HG03025 (cell line): ENCODE measurements around the gene RIT1.
"Not testable (repeated sequence)": the region's sequence is repeated elsewhere in the genome, so short reads cannot be mapped to it uniquely, and the experiment has no call there.

Experiments
- ATAC-seq: cut with Tn5 transposase; IDR thresholded peaks from one replicate; pipeline ENCODE4 v1.9.1; 2021; ENCODE audit warnings: mild to moderate bottlenecking, moderate library complexity; ENCODE audit not compliant: unreplicated experiment, low FRiP score

Gene RIT1

DNA sequence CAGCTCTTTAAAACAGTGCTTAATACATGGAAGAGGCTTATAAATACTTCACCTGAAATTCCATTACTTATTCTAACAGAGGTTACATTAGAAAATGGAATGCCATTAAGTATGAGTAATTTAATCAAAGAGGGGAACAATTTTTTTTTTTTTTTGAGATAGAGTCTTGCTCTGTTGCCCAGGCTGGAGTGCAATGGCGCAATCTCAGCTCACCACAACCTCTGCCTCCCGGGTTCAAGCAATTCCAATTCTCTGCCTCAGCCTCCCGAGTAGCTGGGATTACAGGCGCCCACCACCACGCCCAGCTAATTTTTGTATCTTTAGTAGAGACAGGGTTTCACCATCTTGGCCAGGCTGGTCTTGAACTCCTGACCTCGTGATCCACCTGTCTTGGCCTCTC lies 15.5 kb downstream of the RIT1 start:
- ATAC-seq: not testable (repeated sequence)

DNA sequence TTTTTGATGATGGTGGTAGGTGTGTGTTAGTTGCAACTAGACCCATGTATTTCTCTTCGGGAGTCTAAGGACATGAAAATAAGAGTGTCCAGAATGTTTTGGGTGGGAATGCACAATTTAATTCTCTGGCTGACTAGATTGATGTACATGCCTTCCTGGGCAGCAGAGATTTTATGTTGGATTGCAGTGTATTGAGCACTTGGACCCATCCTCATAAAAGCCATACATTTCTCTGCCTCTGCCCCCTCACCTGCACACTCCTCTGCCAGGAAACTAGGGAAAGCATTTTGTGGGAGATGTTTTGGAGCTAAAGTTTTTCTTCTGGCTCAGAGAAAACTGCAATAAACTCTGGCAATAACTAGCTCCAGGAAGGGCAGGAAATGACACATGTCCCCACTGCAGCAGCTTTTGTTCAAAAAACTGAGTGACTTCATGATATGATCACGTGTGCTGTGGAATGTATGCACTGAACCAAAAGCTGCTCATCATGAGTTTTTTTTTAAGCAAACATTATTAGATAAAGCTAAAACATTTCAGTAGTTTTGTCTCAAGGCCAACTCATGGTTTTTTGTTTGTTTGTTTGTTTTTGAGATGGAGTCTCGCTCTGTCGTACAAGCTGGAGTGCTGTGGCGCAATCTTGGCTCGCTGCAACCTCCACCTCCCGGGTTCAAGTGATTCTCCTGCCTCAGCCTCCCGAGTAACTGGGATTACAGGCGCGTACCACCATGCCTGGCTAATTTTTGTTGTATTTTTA lies 17.6 kb downstream of the RIT1 start:
- no peak for ATAC-seq

DNA sequence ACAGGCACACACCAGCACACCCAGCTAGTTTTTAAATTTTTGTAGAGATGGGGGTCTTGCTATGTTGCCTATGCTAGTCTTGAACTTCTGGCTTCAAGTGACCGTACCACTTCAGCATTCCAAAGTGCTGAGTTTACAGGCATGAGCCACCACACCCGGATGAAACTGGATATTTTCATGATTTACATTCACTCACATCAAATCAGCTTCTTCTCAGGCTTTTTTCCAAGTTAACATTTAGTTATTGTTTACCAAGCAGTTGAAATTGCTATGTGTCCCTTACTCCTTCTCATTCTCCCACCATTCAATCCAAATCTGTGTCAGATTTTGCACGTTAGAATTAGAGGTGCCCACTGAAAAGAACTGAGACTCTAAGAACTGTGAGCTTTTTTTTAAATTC lies 18.4 kb downstream of the RIT1 start:
- ATAC-seq: no peak

DNA sequence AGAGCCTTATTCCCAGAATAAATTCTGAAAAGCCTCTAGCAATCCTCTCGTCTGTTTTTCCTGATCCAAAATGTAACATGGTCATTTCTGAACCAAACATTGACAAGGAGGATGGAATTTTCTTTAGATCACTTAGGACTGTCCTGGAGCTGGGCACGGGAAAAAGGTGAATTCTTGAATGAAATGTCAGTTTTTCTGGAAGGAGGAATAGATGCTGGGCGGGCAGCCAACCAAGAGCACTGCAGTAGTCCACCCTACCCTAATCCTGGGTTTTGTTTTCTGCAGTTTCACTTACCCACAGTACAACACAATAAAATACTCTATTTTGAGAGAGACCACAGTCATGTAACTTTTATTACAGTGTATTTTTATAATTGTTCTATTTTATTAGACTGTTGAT lies 20.9 kb downstream of the RIT1 start:
- no peak for ATAC-seq

DNA sequence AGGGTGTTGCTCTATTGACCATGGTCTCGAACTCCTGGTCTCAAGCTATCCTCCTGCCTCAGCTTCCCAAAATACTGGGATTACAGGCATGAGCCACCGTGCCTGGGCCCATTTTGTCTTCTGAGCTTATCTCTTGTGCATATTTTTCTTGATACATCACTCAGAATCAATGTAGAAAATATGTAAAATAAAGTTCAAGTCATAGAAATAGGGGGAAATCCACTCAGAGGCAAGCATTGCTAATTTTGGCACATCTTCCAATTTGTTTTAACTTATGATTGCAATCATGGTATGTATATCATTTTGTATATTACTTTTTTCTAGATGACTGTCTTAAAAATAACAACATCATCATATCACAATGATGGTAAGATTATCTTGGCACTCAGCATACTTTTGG lies 21.6 kb downstream of the RIT1 start:
- no peak for ATAC-seq

DNA sequence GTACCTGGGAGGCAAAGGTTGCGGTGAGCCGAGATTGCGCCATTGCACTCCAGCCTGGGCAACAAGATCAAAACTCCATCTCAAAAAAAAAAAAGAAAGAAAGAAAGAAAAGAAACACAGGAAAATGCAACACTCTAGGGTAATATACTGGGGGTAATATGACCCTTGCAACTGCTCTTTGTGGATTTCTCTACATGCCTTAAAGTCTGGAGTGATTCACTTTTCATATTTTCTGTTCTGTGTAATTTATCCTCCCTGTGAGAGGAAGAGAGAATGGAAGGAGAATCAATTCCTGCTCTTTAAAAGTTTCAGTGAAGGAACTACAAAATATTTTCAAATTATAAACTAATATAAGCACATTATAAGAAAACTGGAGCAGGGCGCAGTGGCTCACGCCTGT lies 22.7 kb downstream of the RIT1 start:
- no peak for ATAC-seq

DNA sequence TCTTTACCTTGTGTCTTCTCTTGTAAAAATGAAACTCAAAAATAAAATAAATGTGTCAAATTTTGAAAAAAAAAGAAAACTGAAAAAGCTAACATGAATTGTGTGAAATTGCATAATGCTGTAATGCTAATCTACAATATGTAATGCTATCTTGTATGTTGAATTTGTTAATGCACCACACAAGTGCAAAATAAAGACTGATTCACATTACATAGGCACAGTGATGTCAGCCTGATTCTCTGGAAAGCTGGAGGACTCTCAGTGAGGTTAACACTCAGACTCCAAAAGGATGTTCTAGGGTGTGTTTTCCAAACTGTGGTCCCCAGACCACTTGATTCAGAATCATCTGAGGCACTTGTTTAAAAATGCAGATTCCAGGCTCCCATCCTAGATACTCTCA lies 26.2 kb downstream of the RIT1 start:
- no peak for ATAC-seq

DNA sequence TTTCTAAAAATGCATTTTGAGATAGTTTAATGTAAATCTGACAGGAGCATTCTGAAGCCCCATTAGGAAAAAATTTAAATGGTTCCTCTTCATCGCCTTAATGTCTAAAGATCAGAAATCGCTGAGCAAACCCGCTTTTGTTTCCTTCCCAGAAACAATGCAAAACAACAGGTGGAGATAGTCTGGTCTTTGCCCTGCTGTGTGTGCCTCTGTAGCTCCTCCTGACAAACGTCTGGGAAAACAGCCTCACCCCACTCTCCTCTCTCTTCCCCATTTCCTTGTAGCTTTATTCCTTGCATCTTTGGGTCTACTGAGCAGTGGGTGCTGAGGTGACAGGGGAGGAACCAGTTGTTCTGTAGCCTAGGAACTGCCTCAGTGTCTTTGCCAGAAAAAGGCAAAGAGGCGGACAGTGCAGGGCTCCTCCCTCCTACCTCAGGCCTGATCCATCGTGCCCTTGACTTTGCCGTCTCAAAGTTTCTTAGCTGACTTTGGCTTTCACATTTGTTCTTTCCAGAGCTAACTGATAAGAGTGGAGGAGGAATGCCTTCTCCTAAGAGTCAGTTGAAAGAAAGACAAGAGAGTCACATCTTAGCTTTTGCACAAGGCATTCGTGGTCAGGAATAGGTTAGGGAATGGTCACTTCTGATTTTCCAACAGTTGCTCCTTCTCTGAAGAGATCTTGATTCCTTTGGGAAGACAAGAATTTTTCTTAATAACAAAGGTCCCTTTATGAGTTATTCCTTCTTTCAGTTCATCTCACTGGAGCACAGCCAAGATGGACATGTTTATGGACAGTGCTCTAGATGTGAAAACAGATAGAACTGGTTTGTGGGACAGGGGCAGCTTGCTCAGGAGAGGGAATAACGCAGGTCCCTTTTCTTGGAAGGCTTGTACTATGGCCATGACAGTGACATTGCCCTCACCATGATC lies 26.9 kb downstream of the RIT1 start:
- no peak for ATAC-seq

DNA sequence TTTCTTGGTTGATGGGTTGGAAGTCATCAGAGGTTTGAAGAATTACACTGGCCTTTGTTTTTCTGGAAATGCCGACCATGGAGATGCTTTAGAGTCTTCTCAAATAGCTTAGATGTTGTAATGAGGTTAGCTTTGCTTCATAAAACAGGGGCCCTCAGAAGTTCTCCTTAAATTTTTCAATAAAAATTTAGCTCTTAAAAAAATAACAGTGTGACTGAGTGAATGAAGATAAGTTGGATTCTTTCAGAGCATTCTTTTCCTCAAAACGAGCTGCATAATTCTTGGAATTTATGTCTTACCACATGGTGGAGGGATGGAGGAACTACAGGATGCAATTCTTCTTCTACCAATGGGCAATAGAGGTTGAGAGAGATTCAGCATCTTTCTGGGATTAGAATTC lies 28.4 kb downstream of the RIT1 start:
- ATAC-seq: no peak

DNA sequence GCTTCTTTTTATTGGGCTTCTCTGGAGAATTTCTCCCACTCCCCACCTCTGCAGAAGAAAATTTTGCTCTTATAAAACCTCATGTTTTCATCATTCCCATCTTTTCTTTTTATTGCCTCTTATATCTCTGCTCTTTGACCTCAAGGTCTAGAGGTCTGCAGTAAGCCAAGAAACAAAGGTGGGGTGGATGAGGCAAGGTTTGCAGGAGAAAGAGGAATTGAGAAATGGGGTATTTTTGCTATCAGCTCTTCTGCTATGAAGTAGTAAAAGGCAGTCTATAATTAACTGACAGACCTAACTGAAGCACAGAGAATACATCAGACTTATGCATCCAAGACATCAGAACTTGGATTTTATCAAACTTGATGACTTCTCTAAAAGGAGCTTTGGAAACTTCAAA lies 28.9 kb downstream of the RIT1 start:
- ATAC-seq: no peak

DNA sequence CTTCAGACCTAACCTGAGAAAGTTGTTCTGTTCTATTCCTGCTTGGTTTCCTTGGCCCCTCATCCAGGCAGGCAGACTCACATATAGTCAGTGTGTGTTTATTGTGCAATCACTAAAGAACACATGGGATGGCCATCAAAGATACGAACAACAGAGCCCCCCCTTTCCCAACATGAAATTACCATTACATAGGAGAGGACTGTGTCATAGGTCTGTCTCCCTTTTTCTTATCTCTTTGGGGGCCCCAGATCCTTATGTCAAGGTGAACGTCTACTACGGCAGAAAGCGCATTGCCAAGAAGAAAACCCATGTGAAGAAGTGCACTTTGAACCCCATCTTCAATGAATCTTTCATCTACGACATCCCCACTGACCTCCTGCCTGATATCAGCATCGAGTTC lies 30.2 kb downstream of the RIT1 start:
- no peak for ATAC-seq

DNA sequence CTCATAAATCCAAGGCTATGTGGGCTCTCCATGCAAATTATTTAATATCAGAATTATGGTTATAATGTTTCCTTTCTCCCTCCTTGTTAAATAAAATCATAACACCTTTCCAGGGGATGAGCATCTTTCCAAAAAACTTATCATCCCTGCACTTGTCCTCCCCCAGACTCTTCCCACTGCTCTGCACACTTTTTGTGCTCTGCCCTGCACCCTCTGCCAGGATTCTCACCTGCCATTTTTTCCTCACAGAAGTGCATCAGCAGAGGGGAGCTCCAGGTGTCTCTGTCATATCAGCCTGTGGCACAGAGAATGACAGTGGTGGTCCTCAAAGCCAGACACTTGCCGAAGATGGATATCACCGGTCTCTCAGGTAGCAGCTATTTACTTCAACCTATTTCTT lies 30.9 kb downstream of the RIT1 start:
- ATAC-seq: no peak

DNA sequence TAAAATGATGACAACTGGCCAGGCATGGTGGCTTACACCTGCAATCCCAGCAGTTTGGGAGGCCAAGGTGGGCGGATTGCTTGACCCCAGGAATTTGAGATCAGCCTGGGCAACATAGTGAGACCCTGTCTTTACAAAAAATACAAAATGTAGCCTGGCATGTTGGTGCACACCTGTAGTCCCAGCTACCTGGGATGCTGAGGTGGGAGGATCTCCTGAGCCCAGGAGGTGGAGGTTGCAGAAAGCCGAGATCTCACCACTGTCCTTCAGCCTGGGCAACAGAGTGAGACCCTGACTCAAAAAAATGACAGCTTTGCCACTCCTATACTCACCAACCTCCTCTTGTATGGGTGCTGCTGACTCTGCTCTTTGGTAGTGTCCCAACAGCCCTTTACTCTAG lies 33.2 kb downstream of the RIT1 start:
- no peak for ATAC-seq

DNA sequence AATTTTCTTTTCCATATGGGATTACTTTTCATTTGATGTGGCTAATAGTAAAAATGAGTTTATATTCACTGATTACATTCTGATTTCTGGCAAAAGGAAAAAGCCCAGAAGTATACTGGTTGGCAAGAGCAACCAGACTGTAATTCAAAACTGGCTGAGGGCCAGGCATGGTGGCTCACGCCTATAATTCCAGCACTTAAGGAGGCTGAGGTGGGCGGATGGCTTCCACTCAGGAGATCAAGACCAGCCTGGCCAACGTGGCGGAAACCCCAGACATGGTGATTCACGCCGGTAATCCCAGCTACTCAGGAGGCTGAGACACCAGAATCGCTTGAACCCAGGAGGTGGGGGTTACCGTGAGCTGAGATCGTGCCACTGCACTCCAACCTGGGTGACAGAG lies 37.3 kb downstream of the RIT1 start:
- no peak for ATAC-seq

DNA sequence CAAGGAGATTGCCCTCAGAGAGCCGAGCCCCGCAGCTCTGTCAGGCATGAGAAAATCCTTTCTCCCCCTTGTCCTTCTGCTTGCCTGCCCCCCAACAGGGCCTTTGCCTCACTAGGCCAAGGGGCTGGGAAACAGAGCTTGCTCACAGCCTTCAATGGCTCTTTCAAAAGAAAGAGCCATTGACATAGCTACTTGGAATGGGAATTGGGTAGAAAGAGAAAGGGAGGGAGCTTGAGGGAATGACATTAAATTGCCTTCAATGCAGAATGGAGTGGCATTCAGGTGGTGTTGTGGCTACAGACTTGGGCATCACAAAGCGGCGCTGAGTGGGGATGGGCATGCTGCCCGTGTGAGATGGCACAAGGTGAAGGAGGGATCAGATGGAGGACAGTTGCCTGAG lies 38.6 kb downstream of the RIT1 start:
- no peak for ATAC-seq

DNA sequence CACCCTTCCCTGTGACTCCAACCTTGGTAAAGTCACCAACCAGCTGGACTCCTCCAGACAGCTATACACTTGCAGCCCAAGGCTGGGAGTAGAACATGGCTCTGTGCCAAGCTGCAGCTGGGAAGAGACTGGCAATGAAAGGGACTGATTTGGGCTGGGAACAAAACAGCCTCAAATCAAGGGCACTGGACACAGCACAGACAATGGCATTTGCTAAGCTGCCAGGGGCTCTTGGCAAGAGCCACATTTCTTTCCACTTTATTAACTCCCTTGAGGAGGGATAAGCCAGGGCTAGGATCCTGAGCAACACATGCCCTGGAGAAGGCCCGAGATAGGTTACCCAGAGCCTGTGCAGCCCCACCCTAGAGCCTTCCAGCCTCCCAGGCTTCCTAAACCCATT lies 39.8 kb downstream of the RIT1 start:
- no peak for ATAC-seq

DNA sequence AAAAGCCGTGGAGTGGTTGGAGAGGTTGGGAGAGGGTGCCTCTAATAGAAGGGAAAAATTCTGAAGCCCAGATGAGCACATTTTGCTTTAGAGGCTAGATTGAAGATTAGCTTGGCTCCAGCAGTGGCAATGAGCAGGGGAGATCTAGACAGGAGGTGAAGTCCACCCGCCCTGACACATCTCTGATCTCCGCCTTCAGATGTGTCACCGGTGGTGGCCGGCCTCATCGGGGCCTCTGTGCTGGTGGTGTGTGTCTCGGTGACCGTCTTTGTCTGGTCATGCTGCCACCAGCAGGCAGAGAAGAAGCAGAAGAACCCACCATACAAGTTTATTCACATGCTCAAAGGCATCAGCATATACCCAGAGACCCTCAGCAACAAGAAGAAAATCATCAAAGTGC lies 43.4 kb downstream of the RIT1 start:
- ATAC-seq: no peak

DNA sequence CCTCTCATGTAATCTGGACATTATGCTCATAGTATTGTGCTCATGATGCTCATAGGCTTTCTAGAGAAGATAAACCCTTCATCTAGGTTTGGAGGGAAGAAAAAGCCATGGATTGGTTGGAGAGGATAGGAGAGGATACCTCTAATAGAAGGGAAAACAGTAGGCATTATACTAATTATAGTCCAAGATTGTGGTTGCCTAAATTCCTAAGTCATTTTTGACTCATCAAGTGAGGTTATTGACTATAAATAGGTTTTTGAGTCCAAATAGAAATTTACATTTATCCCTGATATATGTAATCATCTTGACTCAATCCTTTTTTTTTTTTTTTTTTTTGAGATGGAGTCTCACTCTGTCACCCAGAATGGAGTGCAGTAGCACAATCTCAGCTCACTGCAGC lies 46.8 kb downstream of the RIT1 start:
- ATAC-seq: no peak

DNA sequence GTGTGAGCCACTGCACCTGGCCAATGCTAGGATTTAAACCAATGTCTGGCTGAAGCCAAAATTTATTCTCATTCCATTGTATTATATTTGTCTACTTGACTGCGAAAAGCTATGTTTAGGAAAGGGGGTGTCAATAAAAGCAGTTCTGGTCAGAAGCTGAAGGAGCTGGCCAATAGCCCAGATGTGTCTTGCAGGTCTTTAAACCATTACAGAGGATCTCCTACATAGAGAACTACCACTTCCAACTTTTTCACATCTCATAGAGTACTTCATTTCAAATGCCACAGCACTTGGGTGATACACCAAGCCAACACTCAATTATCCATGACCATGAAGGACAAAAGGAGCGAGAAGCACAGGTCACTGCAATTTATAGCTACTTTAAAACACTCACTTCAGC lies 49.3 kb downstream of the RIT1 start:
- no peak for ATAC-seq

DNA sequence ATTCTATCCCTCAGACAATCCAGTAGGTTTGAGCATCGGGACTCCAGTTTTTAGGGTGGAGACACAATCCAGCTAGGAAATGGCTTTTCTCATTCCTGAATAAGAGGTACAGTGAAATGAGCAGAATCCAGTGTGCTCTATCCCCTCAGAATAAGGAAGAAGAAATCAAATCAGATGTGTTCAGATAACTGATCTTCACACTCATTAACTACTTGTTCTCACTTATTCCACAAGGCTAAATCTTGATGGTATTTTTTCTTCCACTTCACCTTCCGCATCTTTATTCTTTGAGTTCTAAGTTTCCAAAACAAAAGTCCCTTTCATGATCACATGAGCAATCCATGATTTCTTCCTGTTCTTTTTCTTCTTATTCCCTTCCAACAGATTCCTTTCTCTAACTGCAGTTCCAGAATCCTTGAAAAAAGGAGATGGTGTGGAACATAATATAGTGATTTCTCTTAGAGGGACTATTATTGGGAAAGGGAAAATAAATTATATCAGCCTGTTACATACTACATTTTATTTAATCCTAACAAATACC lies 50.1 kb downstream of the RIT1 start:
- ATAC-seq: no peak
